ENCODE data around the gene SOD2. TPM values are rescaled to one million over a fixed set of nuclear protein-coding genes. Genes with fewer than 3 reads are reported as not detected.

The SOD2 gene
- total and polyA plus RNA-seq, 2 of the 13 experiments (the other 11 are each of a cell fraction or from before 2014, with no cell fraction given), result 304 to 309 TPM

GRCh38 chr6:159726918-159727716 is 34.1 kb upstream of the SOD2 start, which contains the start of gene WTAP (continued):
- TF ChIP-seq, protein P1, sequence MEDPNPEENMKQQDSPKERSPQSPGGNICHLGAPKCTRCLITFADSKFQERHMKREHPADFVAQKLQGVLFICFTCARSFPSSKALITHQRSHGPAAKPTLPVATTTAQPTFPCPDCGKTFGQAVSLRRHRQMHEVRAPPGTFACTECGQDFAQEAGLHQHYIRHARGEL (CRISPR knock-in tag; IDR thresholded peaks at IDR 0.05), result peak; percentile 96
- TF ChIP-seq TP53 (CRISPR knock-in tag; conservative IDR thresholded peaks at IDR 0.05) (peak; percentile 95), NFIB (CRISPR knock-in tag; IDR thresholded peaks at IDR 0.05; ENCODE audit: borderline replicate concordance) (no peak), MLX (CRISPR knock-in tag; IDR thresholded peaks at IDR 0.05) (peak; percentile 88), HNF1A (IDR thresholded peaks at IDR 0.05; ENCODE audit: low read depth) (no peak; the same call in 1 of the 2 replicates), HNF1A (CRISPR knock-in tag; IDR thresholded peaks at IDR 0.05; ENCODE audit: borderline replicate concordance) (peak; percentile 84), SP5 (CRISPR knock-in tag; IDR thresholded peaks at IDR 0.05; ENCODE audit: borderline replicate concordance, low read depth) (peak; percentile 95), ZNF484 (CRISPR knock-in tag; IDR thresholded peaks at IDR 0.05; ENCODE audit: borderline replicate concordance, low read depth) (0 out of 2 replicates have a peak, but pooled peaks have one; percentile 92), ZNF383 (CRISPR knock-in tag; IDR thresholded peaks at IDR 0.05; ENCODE audit: borderline replicate concordance) (no peak; the same call in 1 of the 2 replicates), MTERF4 (CRISPR knock-in tag; IDR thresholded peaks at IDR 0.05) (peak; percentile 95), MIXL1 (CRISPR knock-in tag; IDR thresholded peaks at IDR 0.05) (peak; percentile 98), GPBP1L1 (CRISPR knock-in tag; IDR thresholded peaks at IDR 0.05) (no peak), ZBTB38 (CRISPR knock-in tag; IDR thresholded peaks at IDR 0.05) (peak; percentile 98)
- TF ChIP-seq, protein P2, sequence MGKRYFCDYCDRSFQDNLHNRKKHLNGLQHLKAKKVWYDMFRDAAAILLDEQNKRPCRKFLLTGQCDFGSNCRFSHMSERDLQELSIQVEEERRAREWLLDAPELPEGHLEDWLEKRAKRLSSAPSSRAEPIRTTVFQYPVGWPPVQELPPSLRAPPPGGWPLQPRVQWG (CRISPR knock-in tag; IDR thresholded peaks at IDR 0.05; ENCODE audit: borderline replicate concordance, low read depth), result no peak; the same call in 1 of the 2 replicates
- TF ChIP-seq, protein P3, sequence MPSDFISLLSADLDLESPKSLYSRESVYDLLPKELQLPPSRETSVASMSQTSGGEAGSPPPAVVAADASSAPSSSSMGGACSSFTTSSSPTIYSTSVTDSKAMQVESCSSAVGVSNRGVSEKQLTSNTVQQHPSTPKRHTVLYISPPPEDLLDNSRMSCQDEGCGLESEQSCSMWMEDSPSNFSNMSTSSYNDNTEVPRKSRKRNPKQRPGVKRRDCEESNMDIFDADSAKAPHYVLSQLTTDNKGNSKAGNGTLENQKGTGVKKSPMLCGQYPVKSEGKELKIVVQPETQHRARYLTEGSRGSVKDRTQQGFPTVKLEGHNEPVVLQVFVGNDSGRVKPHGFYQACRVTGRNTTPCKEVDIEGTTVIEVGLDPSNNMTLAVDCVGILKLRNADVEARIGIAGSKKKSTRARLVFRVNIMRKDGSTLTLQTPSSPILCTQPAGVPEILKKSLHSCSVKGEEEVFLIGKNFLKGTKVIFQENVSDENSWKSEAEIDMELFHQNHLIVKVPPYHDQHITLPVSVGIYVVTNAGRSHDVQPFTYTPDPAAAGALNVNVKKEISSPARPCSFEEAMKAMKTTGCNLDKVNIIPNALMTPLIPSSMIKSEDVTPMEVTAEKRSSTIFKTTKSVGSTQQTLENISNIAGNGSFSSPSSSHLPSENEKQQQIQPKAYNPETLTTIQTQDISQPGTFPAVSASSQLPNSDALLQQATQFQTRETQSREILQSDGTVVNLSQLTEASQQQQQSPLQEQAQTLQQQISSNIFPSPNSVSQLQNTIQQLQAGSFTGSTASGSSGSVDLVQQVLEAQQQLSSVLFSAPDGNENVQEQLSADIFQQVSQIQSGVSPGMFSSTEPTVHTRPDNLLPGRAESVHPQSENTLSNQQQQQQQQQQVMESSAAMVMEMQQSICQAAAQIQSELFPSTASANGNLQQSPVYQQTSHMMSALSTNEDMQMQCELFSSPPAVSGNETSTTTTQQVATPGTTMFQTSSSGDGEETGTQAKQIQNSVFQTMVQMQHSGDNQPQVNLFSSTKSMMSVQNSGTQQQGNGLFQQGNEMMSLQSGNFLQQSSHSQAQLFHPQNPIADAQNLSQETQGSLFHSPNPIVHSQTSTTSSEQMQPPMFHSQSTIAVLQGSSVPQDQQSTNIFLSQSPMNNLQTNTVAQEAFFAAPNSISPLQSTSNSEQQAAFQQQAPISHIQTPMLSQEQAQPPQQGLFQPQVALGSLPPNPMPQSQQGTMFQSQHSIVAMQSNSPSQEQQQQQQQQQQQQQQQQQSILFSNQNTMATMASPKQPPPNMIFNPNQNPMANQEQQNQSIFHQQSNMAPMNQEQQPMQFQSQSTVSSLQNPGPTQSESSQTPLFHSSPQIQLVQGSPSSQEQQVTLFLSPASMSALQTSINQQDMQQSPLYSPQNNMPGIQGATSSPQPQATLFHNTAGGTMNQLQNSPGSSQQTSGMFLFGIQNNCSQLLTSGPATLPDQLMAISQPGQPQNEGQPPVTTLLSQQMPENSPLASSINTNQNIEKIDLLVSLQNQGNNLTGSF (CRISPR knock-in tag; IDR thresholded peaks at IDR 0.05), result peak; percentile 97; the same call in 1 of the 2 replicates
